OCI-LY7 (cell line): Measurements from ENCODE around the gene SAP130.
"Not testable (repeated sequence)": the region's sequence is repeated elsewhere in the genome, so short reads cannot be mapped to it uniquely, and the experiment has no call there.

Experiments
- EZH2phosphoT487 ChIP-seq: fragments of 200-600 bp; sonication (generic); IDR thresholded peaks from 2 replicates; pipeline ENCODE4 v1.6.1; 2018; ENCODE audit warnings: low read depth, borderline replicate concordance, mild to moderate bottlenecking, mixed run types, antibody characterized with exemption, low read length, moderate library complexity, mixed read lengths
- TF ChIP-seq, protein P1 (sequence below): fragments of 200-600 bp; sonication (generic); conservative IDR thresholded peaks from 2 replicates; pipeline ENCODE4 v1.5.1; 2014; ENCODE audit warnings: mild to moderate bottlenecking, antibody characterized with exemption, low read length, moderate library complexity, mixed read lengths

GRCh38 chr2:127907733-127908400 lies 120.0 kb downstream of the SAP130 start:
- TF ChIP-seq, protein P1, sequence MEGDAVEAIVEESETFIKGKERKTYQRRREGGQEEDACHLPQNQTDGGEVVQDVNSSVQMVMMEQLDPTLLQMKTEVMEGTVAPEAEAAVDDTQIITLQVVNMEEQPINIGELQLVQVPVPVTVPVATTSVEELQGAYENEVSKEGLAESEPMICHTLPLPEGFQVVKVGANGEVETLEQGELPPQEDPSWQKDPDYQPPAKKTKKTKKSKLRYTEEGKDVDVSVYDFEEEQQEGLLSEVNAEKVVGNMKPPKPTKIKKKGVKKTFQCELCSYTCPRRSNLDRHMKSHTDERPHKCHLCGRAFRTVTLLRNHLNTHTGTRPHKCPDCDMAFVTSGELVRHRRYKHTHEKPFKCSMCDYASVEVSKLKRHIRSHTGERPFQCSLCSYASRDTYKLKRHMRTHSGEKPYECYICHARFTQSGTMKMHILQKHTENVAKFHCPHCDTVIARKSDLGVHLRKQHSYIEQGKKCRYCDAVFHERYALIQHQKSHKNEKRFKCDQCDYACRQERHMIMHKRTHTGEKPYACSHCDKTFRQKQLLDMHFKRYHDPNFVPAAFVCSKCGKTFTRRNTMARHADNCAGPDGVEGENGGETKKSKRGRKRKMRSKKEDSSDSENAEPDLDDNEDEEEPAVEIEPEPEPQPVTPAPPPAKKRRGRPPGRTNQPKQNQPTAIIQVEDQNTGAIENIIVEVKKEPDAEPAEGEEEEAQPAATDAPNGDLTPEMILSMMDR, result not testable (repeated sequence)
- TF ChIP-seq EZH2phosphoT487, result not testable (repeated sequence)
